ENCODE data around the gene DAPK1. TPM values are rescaled to one million over a fixed set of nuclear protein-coding genes. Genes with fewer than 3 reads are reported as not detected.

The DAPK1 gene
- total and polyA plus RNA-seq, 3 experiments from 2014 or later, result 3.7 to 4.3 TPM; not detected in 1

GRCh38 chr9:87554976-87555375 is 57.3 kb downstream of the DAPK1 start:
- CTCF ChIA-PET, result no interaction called here
- no peaks in the 10 kb centered on the region for H3K4me1 ChIP-seq (ENCODE audit: insufficient read depth, low read length)
- POLR2A ChIA-PET, result no interaction called here
- H3K9me3 ChIP-seq (ENCODE audit: low read length), result no peaks in the 10 kb centered on the region
- no peaks in the 10 kb centered on the region for H3K4me1 Mint-ChIP-seq
- H3K4me3 ChIP-seq (ENCODE audit: low read length), result no peak overlapping the region
- no peaks in the 10 kb centered on the region for H3K36me3 Mint-ChIP-seq
- H3K4me3 Mint-ChIP-seq, result no peak overlapping the region
- no peaks in the 10 kb centered on the region for H3K36me3 ChIP-seq (ENCODE audit: insufficient read depth, low read length)
- H3K27me3 ChIP-seq (ENCODE audit: insufficient read depth, low read length, poor library complexity, severe bottlenecking), result no peaks in the 10 kb centered on the region
- no peak for DNase-seq
- peaks cover 0 to 3% (median 0%) of the 10 kb centered on the region in 5 donors for H3K9me3 Mint-ChIP-seq
- no peaks in the 10 kb centered on the region for H3K27me3 Mint-ChIP-seq
- no peak overlapping the region for H3K27ac ChIP-seq (ENCODE audit: low read depth, low read length)
- H3K27ac Mint-ChIP-seq, result no peak overlapping the region

DNA sequence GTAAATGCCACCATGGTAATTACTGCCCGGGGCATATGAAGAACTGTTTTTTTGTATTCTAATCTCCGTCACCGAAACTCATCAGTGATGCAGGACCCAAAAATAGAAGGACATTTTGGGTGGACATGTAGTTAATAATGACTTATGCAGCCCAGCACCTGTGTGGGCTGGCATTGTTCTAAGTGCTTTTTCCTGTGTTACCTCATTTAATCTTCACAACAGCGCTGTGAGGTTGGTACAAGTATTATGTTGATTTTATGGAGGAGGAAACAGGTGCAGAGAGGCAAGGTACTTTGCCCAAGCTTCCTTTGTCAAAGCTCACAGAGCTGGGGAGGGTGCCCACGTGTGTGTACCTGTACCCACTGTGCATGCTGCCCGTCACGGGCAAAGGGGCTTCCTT is 58.4 kb downstream of the DAPK1 start:
- no peak overlapping the region for H3K4me3 Mint-ChIP-seq
- ChIA-PET POLR2A (no interaction called here), CTCF (no interaction called here)
- Histone ChIP-seq H3K4me3 (ENCODE audit: low read length) (no peak overlapping the region), H3K4me1 (ENCODE audit: insufficient read depth, low read length) (no peaks in the 10 kb centered on the region), H3K9me3 (ENCODE audit: low read length) (no peaks in the 10 kb centered on the region), H3K27me3 (ENCODE audit: insufficient read depth, low read length, poor library complexity, severe bottlenecking) (no peaks in the 10 kb centered on the region), H3K27ac (ENCODE audit: low read depth, low read length) (no peak overlapping the region), H3K36me3 (ENCODE audit: insufficient read depth, low read length) (no peaks in the 10 kb centered on the region)
- no peak overlapping the region for H3K27ac Mint-ChIP-seq
- DNase-seq, result no peak
- H3K36me3 Mint-ChIP-seq, result no peaks in the 10 kb centered on the region
- H3K4me1 Mint-ChIP-seq, result no peaks in the 10 kb centered on the region
- H3K9me3 Mint-ChIP-seq, result peaks cover 0 to 3% (median 0%) of the 10 kb centered on the region in 5 donors
- H3K27me3 Mint-ChIP-seq, result no peaks in the 10 kb centered on the region

- Histone ChIP-seq H3K27me3 (ENCODE audit: insufficient read depth, low read length, poor library complexity, severe bottlenecking) (no peaks in the 10 kb centered on the region), H3K36me3 (ENCODE audit: insufficient read depth, low read length) (no peaks in the 10 kb centered on the region), H3K27ac (ENCODE audit: low read depth, low read length) (no peak overlapping the region), H3K4me3 (ENCODE audit: low read length) (no peak overlapping the region), H3K9me3 (ENCODE audit: low read length) (no peaks in the 10 kb centered on the region), H3K4me1 (ENCODE audit: insufficient read depth, low read length) (no peaks in the 10 kb centered on the region)
- Mint-ChIP-seq H3K4me1 (no peaks in the 10 kb centered on the region), H3K4me3 (no peak overlapping the region), H3K27me3 (no peaks in the 10 kb centered on the region), H3K9me3 (peaks cover 0 to 3% (median 0%) of the 10 kb centered on the region in 5 donors), H3K27ac (no peak overlapping the region), H3K36me3 (no peaks in the 10 kb centered on the region)
- no peak for DNase-seq
- CTCF ChIA-PET, result no interaction called here
- POLR2A ChIA-PET, result no interaction called here
Measured at GRCh38 chr9:87556821-87557220, 59.2 kb downstream of the DAPK1 start.

DNA sequence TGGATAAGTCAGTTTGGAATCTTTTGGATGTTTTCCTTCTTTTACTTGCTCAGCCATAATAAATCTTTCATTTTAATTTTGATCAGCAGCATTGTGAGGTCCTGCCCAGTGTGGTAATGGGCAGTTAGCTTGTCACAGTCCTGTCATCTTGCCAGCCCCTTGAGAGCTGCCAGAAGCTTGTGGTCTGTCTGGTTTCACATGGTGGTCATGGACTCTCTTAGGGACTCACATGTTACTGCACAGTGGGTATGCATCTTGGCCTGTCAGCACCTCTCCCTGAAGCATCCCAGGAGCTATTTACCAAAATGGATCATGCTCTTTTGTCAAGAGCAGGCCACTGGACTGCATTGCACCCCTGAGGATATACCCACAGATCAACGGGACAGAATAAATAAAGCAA is 60.3 kb downstream of the DAPK1 start:
- H3K9me3 Mint-ChIP-seq, result peaks cover 0 to 1% (median 0%) of the 10 kb centered on the region in 5 donors

DNA sequence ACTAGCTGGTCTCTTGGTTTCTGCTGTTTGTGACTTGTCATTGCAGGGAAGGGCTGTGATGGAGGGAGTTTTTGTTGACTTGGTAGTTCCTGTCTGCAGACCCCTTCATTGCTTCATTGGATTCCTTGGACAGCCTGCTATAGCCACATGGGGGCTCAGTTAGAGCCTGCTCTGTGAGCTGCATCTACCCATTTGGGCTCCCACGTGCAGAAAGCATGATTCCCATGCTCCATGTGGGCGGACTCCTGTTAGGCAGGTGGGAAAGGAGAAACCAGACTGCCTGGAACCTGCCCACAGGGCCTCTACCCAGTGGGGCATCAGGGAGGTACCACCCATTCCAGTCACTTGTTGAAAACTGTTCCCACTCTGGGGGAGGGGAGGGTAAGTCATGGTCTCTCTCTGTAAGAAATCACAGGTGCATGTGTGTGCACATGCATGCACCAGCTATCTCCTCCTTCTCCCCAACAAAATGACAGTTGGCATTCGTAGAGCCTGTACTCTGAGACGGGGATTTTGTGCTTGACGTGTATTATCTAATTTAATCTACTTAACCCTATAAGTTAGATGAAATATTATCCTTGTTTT is 61.0 kb downstream of the DAPK1 start:
- no peaks in the 10 kb centered on the region for H3K4me1 Mint-ChIP-seq
- no peak overlapping the region for H3K27ac Mint-ChIP-seq
- ChIA-PET POLR2A (no interaction called here), CTCF (no interaction called here)
- H3K36me3 ChIP-seq (ENCODE audit: insufficient read depth, low read length), result no peaks in the 10 kb centered on the region
- no peaks in the 10 kb centered on the region for H3K36me3 Mint-ChIP-seq
- no peaks in the 10 kb centered on the region for H3K27me3 ChIP-seq (ENCODE audit: insufficient read depth, low read length, poor library complexity, severe bottlenecking)
- no peaks in the 10 kb centered on the region for H3K9me3 Mint-ChIP-seq
- H3K4me3 Mint-ChIP-seq, result no peak overlapping the region
- DNase-seq, result no peak
- no peaks in the 10 kb centered on the region for H3K9me3 ChIP-seq (ENCODE audit: low read length)
- H3K27me3 Mint-ChIP-seq, result no peaks in the 10 kb centered on the region
- H3K27ac ChIP-seq (ENCODE audit: low read depth, low read length), result no peak overlapping the region
- no peak overlapping the region for H3K4me3 ChIP-seq (ENCODE audit: low read length)
- H3K4me1 ChIP-seq (ENCODE audit: insufficient read depth, low read length), result no peaks in the 10 kb centered on the region

More for the DNA sequence above, 60.3 kb downstream of the DAPK1 start:
- no peak overlapping the region for H3K4me3 Mint-ChIP-seq
- Histone ChIP-seq H3K36me3 (ENCODE audit: insufficient read depth, low read length) (no peaks in the 10 kb centered on the region), H3K4me1 (ENCODE audit: insufficient read depth, low read length) (no peaks in the 10 kb centered on the region), H3K4me3 (ENCODE audit: low read length) (no peak overlapping the region), H3K9me3 (ENCODE audit: low read length) (no peaks in the 10 kb centered on the region), H3K27ac (ENCODE audit: low read depth, low read length) (no peak overlapping the region), H3K27me3 (ENCODE audit: insufficient read depth, low read length, poor library complexity, severe bottlenecking) (no peaks in the 10 kb centered on the region)
- CTCF ChIA-PET, result no interaction called here
- no peak for DNase-seq
- POLR2A ChIA-PET, result no interaction called here
- no peak overlapping the region for H3K27ac Mint-ChIP-seq
- no peaks in the 10 kb centered on the region for H3K4me1 Mint-ChIP-seq
- H3K27me3 Mint-ChIP-seq, result no peaks in the 10 kb centered on the region
- no peaks in the 10 kb centered on the region for H3K36me3 Mint-ChIP-seq

DNA sequence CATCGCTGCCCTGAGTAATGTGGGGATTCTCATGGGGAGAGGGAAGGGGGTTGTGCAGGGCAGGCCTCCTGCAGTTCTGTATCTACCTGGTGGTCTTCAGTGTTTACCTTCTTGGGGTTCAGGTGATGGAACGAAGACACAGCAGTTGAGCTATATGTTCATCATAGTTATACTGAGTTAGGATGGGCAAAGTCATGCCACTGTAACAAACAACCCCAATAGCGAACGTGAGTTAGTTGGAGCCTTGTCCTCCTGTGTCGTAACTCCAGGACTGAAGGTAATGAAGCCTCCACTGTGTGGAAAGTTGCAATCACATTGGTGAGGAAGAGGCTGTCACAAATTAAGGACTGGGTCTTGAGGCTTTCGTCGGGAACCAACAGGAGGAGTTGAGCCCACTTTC is 64.4 kb downstream of the DAPK1 start:
- ChIA-PET POLR2A (no interaction called here), CTCF (no interaction called here)
- Histone ChIP-seq H3K9me3 (ENCODE audit: low read length) (no peaks in the 10 kb centered on the region), H3K27me3 (ENCODE audit: insufficient read depth, low read length, poor library complexity, severe bottlenecking) (no peaks in the 10 kb centered on the region), H3K36me3 (ENCODE audit: insufficient read depth, low read length) (no peaks in the 10 kb centered on the region), H3K4me3 (ENCODE audit: low read length) (no peak overlapping the region), H3K27ac (ENCODE audit: low read depth, low read length) (no peak overlapping the region), H3K4me1 (ENCODE audit: insufficient read depth, low read length) (no peaks in the 10 kb centered on the region)
- Mint-ChIP-seq H3K9me3 (peaks cover 0 to 3% (median 0%) of the 10 kb centered on the region in 5 donors), H3K4me3 (no peak overlapping the region), H3K27me3 (peaks cover 0 to 3% of the 10 kb centered on the region in 2 donors), H3K36me3 (no peaks in the 10 kb centered on the region), H3K4me1 (no peaks in the 10 kb centered on the region), H3K27ac (no peak overlapping the region)
- DNase-seq, result no peak

- Histone ChIP-seq H3K36me3 (ENCODE audit: insufficient read depth, low read length) (no peaks in the 10 kb centered on the region), H3K27ac (ENCODE audit: low read depth, low read length) (no peak overlapping the region), H3K4me3 (ENCODE audit: low read length) (no peak overlapping the region), H3K4me1 (ENCODE audit: insufficient read depth, low read length) (no peaks in the 10 kb centered on the region), H3K27me3 (ENCODE audit: insufficient read depth, low read length, poor library complexity, severe bottlenecking) (no peaks in the 10 kb centered on the region), H3K9me3 (ENCODE audit: low read length) (no peaks in the 10 kb centered on the region)
- no peak for DNase-seq
- H3K4me1 Mint-ChIP-seq, result no peaks in the 10 kb centered on the region
- H3K9me3 Mint-ChIP-seq, result peaks cover 0 to 3% (median 0%) of the 10 kb centered on the region in 5 donors
- no peak overlapping the region for H3K4me3 Mint-ChIP-seq
- no peaks in the 10 kb centered on the region for H3K36me3 Mint-ChIP-seq
- POLR2A ChIA-PET, result no interaction called here
- H3K27ac Mint-ChIP-seq, result no peak overlapping the region
- CTCF ChIA-PET, result no interaction called here
- H3K27me3 Mint-ChIP-seq, result peaks cover 0 to 3% of the 10 kb centered on the region in 2 donors
Measured at GRCh38 chr9:87562530-87563170, 65.0 kb downstream of the DAPK1 start.

- Histone ChIP-seq H3K9me3 (ENCODE audit: low read length) (no peaks in the 10 kb centered on the region), H3K4me3 (ENCODE audit: low read length) (no peak overlapping the region), H3K27me3 (ENCODE audit: insufficient read depth, low read length, poor library complexity, severe bottlenecking) (no peaks in the 10 kb centered on the region), H3K27ac (ENCODE audit: low read depth, low read length) (no peak overlapping the region), H3K36me3 (ENCODE audit: insufficient read depth, low read length) (no peaks in the 10 kb centered on the region), H3K4me1 (ENCODE audit: insufficient read depth, low read length) (no peaks in the 10 kb centered on the region)
- no peak for DNase-seq
- Mint-ChIP-seq H3K27me3 (peaks cover 0 to 3% of the 10 kb centered on the region in 2 donors), H3K4me3 (no peak overlapping the region), H3K27ac (no peak overlapping the region), H3K36me3 (no peaks in the 10 kb centered on the region), H3K9me3 (peaks cover 0 to 3% (median 0%) of the 10 kb centered on the region in 5 donors), H3K4me1 (no peaks in the 10 kb centered on the region)
- ChIA-PET CTCF (no interaction called here), POLR2A (no interaction called here)
Measured at GRCh38 chr9:87564111-87564510, 66.4 kb downstream of the DAPK1 start.

All from CD8-positive, alpha-beta memory T cell (primary cell).